Keratinocyte (primary cell): ENCODE results near the gene ITPK1. TPM values are rescaled to one million over a fixed set of nuclear protein-coding genes. Genes with fewer than 3 reads are reported as not detected.

Source experiments
- DNase-seq: peaks from one replicate; pipeline ENCODE4 v3.0.0-alpha.2; 2011; ENCODE audit warnings: low read depth, missing footprints, low spot score
- FAIRE-seq: peaks from 2 replicates; lab custom pipeline; 2011; peaks lifted over from hg19 to GRCh38; lab: Jason Lieb, UNC
- H2AFZ ChIP-seq: 2 replicates; pipeline ENCODE4 v1.6.0; 2012; ENCODE audit warnings: low read length, control low read depth, inconsistent platforms; ENCODE audit not compliant: control insufficient read depth
- H3K27ac ChIP-seq: 2 replicates; pipeline ENCODE4 v1.5.1; 2011; ENCODE audit warnings: low read length; ENCODE audit not compliant: control insufficient read depth, insufficient read depth
- H3K27me3 ChIP-seq: 3 replicates; pipeline ENCODE4 v1.6.0; 2011; ENCODE audit warnings: low read length; ENCODE audit not compliant: control insufficient read depth, insufficient read depth; ENCODE audit errors: extremely low read depth
- H3K36me3 ChIP-seq, 2 experiments: 2 replicates in 1 of 2; 3 replicates in 1 of 2; pipeline ENCODE4 v1.5.1; 2011; ENCODE audit warnings: low read length in 2 of 2, mild to moderate bottlenecking in 1 of 2; ENCODE audit not compliant: control insufficient read depth in 2 of 2, insufficient read depth in 2 of 2; ENCODE audit errors: extremely low read depth in 1 of 2
- H3K4me1 ChIP-seq: 3 replicates; pipeline ENCODE4 v1.5.1; 2011; ENCODE audit warnings: low read length; ENCODE audit not compliant: control insufficient read depth, insufficient read depth; ENCODE audit errors: extremely low read depth
- H3K4me2 ChIP-seq: 3 replicates; pipeline ENCODE4 v1.6.0; 2011; ENCODE audit warnings: low read depth, low read length; ENCODE audit not compliant: control insufficient read depth, insufficient read depth; ENCODE audit errors: extremely low read depth
- H3K4me3 ChIP-seq, 3 experiments: fragments of 200-600 bp in 1 of 3; sonication (generic) in 1 of 3; 2 replicates in 2 of 3; 3 replicates in 1 of 3; pipeline ENCODE4 v1.5.1; 2011 to 2016; ENCODE audit warnings: low read length in 3 of 3, mild to moderate bottlenecking in 3 of 3, control low read depth in 2 of 3, inconsistent platforms in 1 of 3, low read depth in 1 of 3, mixed read lengths in 1 of 3, mixed run types in 1 of 3, moderate library complexity in 1 of 3; ENCODE audit not compliant: control insufficient read depth in 2 of 3, insufficient read depth in 2 of 3; ENCODE audit errors: extremely low read depth in 1 of 3
- H3K79me2 ChIP-seq: 2 replicates; pipeline ENCODE4 v1.6.0; 2012; ENCODE audit warnings: low read length; ENCODE audit not compliant: control insufficient read depth, insufficient read depth
- H3K9ac ChIP-seq: 3 replicates; pipeline ENCODE4 v1.6.0; 2011; ENCODE audit warnings: low read length; ENCODE audit not compliant: control insufficient read depth, insufficient read depth; ENCODE audit errors: extremely low read depth
- H3K9me1 ChIP-seq: 3 replicates; pipeline ENCODE4 v1.6.0; 2011; ENCODE audit warnings: low read length; ENCODE audit not compliant: control insufficient read depth, insufficient read depth; ENCODE audit errors: extremely low read depth
- H3K9me3 ChIP-seq: 2 replicates; pipeline ENCODE4 v1.5.1; 2012; ENCODE audit warnings: low read depth, low read length; ENCODE audit not compliant: control insufficient read depth
- H4K20me1 ChIP-seq: 3 replicates; pipeline ENCODE4 v1.6.0; 2011; ENCODE audit warnings: low read length; ENCODE audit not compliant: control insufficient read depth, insufficient read depth; ENCODE audit errors: extremely low read depth
- CTCF ChIP-seq, 3 experiments: IDR thresholded peaks in 1 of 3; conservative IDR thresholded peaks in 1 of 3; optimal IDR thresholded peaks in 1 of 3; 2 replicates in 2 of 3; 3 replicates in 1 of 3; pipeline versions ENCODE3 to v1.5.1; 2011; ENCODE audit warnings: low read length in 3 of 3, mild to moderate bottlenecking in 3 of 3, moderate library complexity in 2 of 3, control low read depth in 1 of 3, inconsistent platforms in 1 of 3; ENCODE audit not compliant: insufficient read depth in 2 of 3; ENCODE audit errors: extremely low read depth in 1 of 3
- EZH2 ChIP-seq: IDR thresholded peaks from one replicate; pipeline ENCODE4 v1.6.1; 2012; ENCODE audit warnings: inconsistent platforms, mild to moderate bottlenecking, low read length, moderate library complexity
- dilution Hi-C: fragments of 300-500 bp; cut with MboI; formaldehyde crosslinking; loops from one replicate; pipeline ENCODE4 v1.7.0; 2020; ENCODE audit warnings: low sequenced_read_pairs; ENCODE audit not compliant: extremely low pct_ligation_motif_present
- polyA plus RNA-seq, 5 experiments: library from polyadenylated mRNA; depleted of rRNA in 3 of 5; stranded (reverse) in 3 of 5; stranded (forward) in 1 of 5; unstranded in 1 of 5; fragments of >200 nt; gene quantifications; 1 replicate in 1 of 5; 2 replicates in 3 of 5; 3 replicates in 1 of 5; pipeline versions ENCODE4 v1.2.1 to v1.2.3, GENCODE V29; 2011 to 2012; ENCODE audit warnings: missing spikeins in 2 of 5, low read depth in 1 of 5, low replicate concordance in 1 of 5

The ITPK1 gene
- polyA plus RNA-seq, 1 donor (not counting 4 experiments of a cell fraction or from before 2014, with no cell fraction given): 67.8 TPM

- Histone ChIP-seq H3K9me3 (no peaks in the 10 kb centered on the region), H3K27me3 (no peaks in the 10 kb centered on the region), H2AFZ (no peak overlapping the region), H3K9me1 (no peaks in the 10 kb centered on the region), H3K4me1 (peaks cover 31% of the 10 kb centered on the region), H4K20me1 (no peaks in the 10 kb centered on the region), H3K36me3 (peaks cover 6 to 7% of the 10 kb centered on the region in 2 experiments), H3K4me3 (no peak overlapping the region), H3K27ac (no peak overlapping the region), H3K9ac (no peak overlapping the region), H3K79me2 (peaks cover 13% of the 10 kb centered on the region), H3K4me2 (no peak overlapping the region)
- no peak for DNase-seq
- TF ChIP-seq EZH2 (no peak), CTCF (optimal IDR thresholded peaks at IDR 0.05 in 1 of 3, IDR thresholded peaks at IDR 0.05 in 1 of 3, conservative IDR thresholded peaks at IDR 0.05 in 1 of 3; ENCODE audit: extremely low read depth in 1 of 3, insufficient read depth in 2 of 3, low read length in 3 of 3) (no peak)
- no peak for FAIRE-seq
- dilution Hi-C loops: no loop called here
These were observed 111.6 kb downstream of the ITPK1 start for GRCh38 chr14:93003945-93004698.

- dilution Hi-C loops: no loop called here
- H3K79me2 ChIP-seq: peaks cover 13% of the 10 kb centered on the region
- FAIRE-seq (no peak), DNase-seq (no peak)
- H3K36me3 ChIP-seq: peaks cover under 1 to 7% of the 10 kb centered on the region in 2 experiments
- H4K20me1 ChIP-seq: no peaks in the 10 kb centered on the region
- no peak overlapping the region for H3K4me3 ChIP-seq
- no peak overlapping the region for H3K9ac ChIP-seq
- no peak overlapping the region for H2AFZ ChIP-seq
- TF ChIP-seq CTCF (optimal IDR thresholded peaks at IDR 0.05 in 1 of 3, IDR thresholded peaks at IDR 0.05 in 1 of 3, conservative IDR thresholded peaks at IDR 0.05 in 1 of 3; ENCODE audit: extremely low read depth in 1 of 3, insufficient read depth in 2 of 3, low read length in 3 of 3): no peak
- no peak for TF ChIP-seq EZH2
- H3K27ac ChIP-seq: no peak overlapping the region
- H3K9me1 ChIP-seq: no peaks in the 10 kb centered on the region
- no peaks in the 10 kb centered on the region for H3K27me3 ChIP-seq
- peaks cover 30% of the 10 kb centered on the region for H3K4me1 ChIP-seq
- H3K9me3 ChIP-seq: no peaks in the 10 kb centered on the region
- no peak overlapping the region for H3K4me2 ChIP-seq
These were observed 112.8 kb downstream of the ITPK1 start for GRCh38 chr14:93002851-93003298.
